ENCODE results near the gene OR5H2. TPM values are rescaled to one million over a fixed set of nuclear protein-coding genes. Genes with fewer than 3 reads are reported as not detected.

OR5H2 gene
- total and polyA plus RNA-seq, 10 of the 15 experiments (the other 5 are each of a cell fraction or from before 2014, with no cell fraction given), result 1.7 TPM; not detected in 9

GRCh38 chr3:98262046-98262445 is 20.3 kb upstream of the OR5H2 start:
- POLR2A ChIA-PET, result no interaction called here
- Histone ChIP-seq H4K20me1 (ENCODE audit: control insufficient read depth, insufficient read depth) (no peaks in the 10 kb centered on the region), H3K4me3 (no peak overlapping the region), H3K79me2 (ENCODE audit: control insufficient read depth, insufficient read depth, low read length) (no peaks in the 10 kb centered on the region), H3K36me3 (ENCODE audit: control insufficient read depth in 2 of 2, insufficient read depth in 2 of 2, low read length in 1 of 2) (no peaks in the 10 kb centered on the region), H3K4me1 (ENCODE audit: control insufficient read depth, insufficient read depth, low read length) (no peaks in the 10 kb centered on the region), H3K27me3 (replicated peaks in 1 of 2; ENCODE audit: control insufficient read depth in 2 of 2, insufficient read depth in 2 of 2, low read length in 1 of 2) (no peaks in the 10 kb centered on the region), H3K27ac (ENCODE audit: control insufficient read depth, insufficient read depth) (no peak overlapping the region), H2AFZ (ENCODE audit: control insufficient read depth, low read depth, low read length) (no peak overlapping the region), H3K9me3 (replicated peaks; ENCODE audit: control insufficient read depth, insufficient read depth, low read length) (no peaks in the 10 kb centered on the region; the same call in 2 of the 3 replicates), H3K9ac (ENCODE audit: control insufficient read depth, insufficient read depth, low read length) (no peak overlapping the region), H3K4me2 (ENCODE audit: control insufficient read depth, insufficient read depth) (no peak overlapping the region)
- intact Hi-C loops (cut with micrococcal nuclease; ENCODE audit: unreplicated experiment), result no loop called here
- SMC1A ChIA-PET (ENCODE audit: uncharacterized antibody, unreplicated experiment), result interaction anchor here (1.3 kb wide), 1 partner anchor 12 kb away, joined by 3 read pairs; no protein-coding TSS in a partner anchor
- ATAC-seq (no peak), DNase-seq (ENCODE audit: low read depth, low spot score) (no peak), FAIRE-seq (no peak)
- WGBS (ENCODE audit: insufficient coverage, insufficient replicate concordance, low lambda C conversion rate, missing lambda C conversion rate), result 21% methylated on average over 2 of the region's 2 CpGs
- BruUV-seq (replicated peaks), result no TSS peak
- in situ Hi-C loops (cut with MboI), result no loop called here
- RAD21 ChIA-PET (ENCODE audit: unreplicated experiment), result interaction anchor here (1.1 kb wide), 1 partner anchor 68 kb away, joined by 3 read pairs; no protein-coding TSS in a partner anchor
- CTCF ChIA-PET, result interaction anchor here (0.7 to 0.8 kb wide), 2 partner anchors 310 to 881 kb away, joined by 3 read pairs; no protein-coding TSS in a partner anchor
- TF ChIP-seq SMAD5 (IDR thresholded peaks at IDR 0.05; ENCODE audit: low read depth), result no peak
- TF ChIP-seq USF1 (IDR thresholded peaks at IDR 0.05; ENCODE audit: borderline replicate concordance, extremely low read length, insufficient read depth, low read depth, low read length), result no peak
- no peak for TF ChIP-seq STAT3 (IDR thresholded peaks at IDR 0.05; ENCODE audit: low read depth, low read length)
- TF ChIP-seq CHD4 (IDR thresholded peaks at IDR 0.05), result no peak
- no peak for TF ChIP-seq PKNOX1 (IDR thresholded peaks at IDR 0.05)
- no peak for TF ChIP-seq MEF2B (IDR thresholded peaks at IDR 0.05; ENCODE audit: partially characterized antibody, poor library complexity, severe bottlenecking)
- TF ChIP-seq BCLAF1 (IDR thresholded peaks at IDR 0.05), result no peak
- no peak for TF ChIP-seq CHD2 (IDR thresholded peaks at IDR 0.05; ENCODE audit: borderline replicate concordance, low read depth, low read length)
- TF ChIP-seq CUX1 (IDR thresholded peaks at IDR 0.05; ENCODE audit: insufficient replicate concordance, low read depth, low read length), result no peak

Measured in GM12878 (cell line).